Prostate gland (tissue), 2 donors: Measurements from ENCODE around the gene GDNF.

Source experiments
- POLR2A ChIP-seq: fragments of 450-650 bp; IDR thresholded peaks from one replicate; pipeline ENCODE4 v1.6.1; 2016; ENCODE audit warnings: antibody characterized with exemption, mild to moderate bottlenecking
- POLR2AphosphoS5 ChIP-seq: sonication (generic); formaldehyde crosslinking; IDR thresholded peaks from one replicate; pipeline ENCODE4 v1.6.1; 2017; ENCODE audit warnings: antibody characterized with exemption
- TF ChIP-seq, protein P1 (sequence below), 4 experiments: fragments of 200-600 bp in 2 of 4; fragments of 450-650 bp in 2 of 4; sonication (generic) in 2 of 4; IDR thresholded peaks; 1 replicate in 3 of 4; 2 replicates in 1 of 4; pipeline ENCODE4 v1.5.1; 2016 to 2019; ENCODE audit warnings: antibody characterized with exemption in 4 of 4, mild to moderate bottlenecking in 2 of 4, moderate library complexity in 2 of 4

GRCh38 chr5:37804401-37804800 lies 35.4 kb downstream of the GDNF start:
- TF ChIP-seq, protein P1, sequence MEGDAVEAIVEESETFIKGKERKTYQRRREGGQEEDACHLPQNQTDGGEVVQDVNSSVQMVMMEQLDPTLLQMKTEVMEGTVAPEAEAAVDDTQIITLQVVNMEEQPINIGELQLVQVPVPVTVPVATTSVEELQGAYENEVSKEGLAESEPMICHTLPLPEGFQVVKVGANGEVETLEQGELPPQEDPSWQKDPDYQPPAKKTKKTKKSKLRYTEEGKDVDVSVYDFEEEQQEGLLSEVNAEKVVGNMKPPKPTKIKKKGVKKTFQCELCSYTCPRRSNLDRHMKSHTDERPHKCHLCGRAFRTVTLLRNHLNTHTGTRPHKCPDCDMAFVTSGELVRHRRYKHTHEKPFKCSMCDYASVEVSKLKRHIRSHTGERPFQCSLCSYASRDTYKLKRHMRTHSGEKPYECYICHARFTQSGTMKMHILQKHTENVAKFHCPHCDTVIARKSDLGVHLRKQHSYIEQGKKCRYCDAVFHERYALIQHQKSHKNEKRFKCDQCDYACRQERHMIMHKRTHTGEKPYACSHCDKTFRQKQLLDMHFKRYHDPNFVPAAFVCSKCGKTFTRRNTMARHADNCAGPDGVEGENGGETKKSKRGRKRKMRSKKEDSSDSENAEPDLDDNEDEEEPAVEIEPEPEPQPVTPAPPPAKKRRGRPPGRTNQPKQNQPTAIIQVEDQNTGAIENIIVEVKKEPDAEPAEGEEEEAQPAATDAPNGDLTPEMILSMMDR (IDR thresholded peaks at IDR 0.05), result no peak
- TF ChIP-seq POLR2A (no peak), POLR2AphosphoS5 (no peak)
